CD8-positive, alpha-beta memory T cell (primary cell): ENCODE measurements around the gene SCGB1C1. TPM values are rescaled to one million over a fixed set of nuclear protein-coding genes. Genes with fewer than 3 reads are reported as not detected.

Source experiments
- CTCF ChIA-PET: fragments of 350-600 bp; sonication (Branson Sonifier 250); formaldehyde crosslinking; loops from one replicate; lab custom pipeline; 2021; ENCODE audit warnings: antibody characterized with exemption; lab: Charles Lee
- POLR2A ChIA-PET: fragments of 350-600 bp; sonication (Branson Sonifier 250); formaldehyde crosslinking; loops from one replicate; lab custom pipeline; 2021; ENCODE audit warnings: antibody characterized with exemption; lab: Charles Lee
- DNase-seq, 5 donors: peaks; one replicate each; pipeline versions ENCODE4 v3.0.0 to v3.0.0-alpha.2; 2020 to 2022; ENCODE audit warnings: mixed read lengths in 1 of 5
- H3K27ac ChIP-seq: one replicate; pipeline ENCODE4 v1.7.0; 2013; ENCODE audit warnings: low read depth, mild to moderate bottlenecking, low read length, moderate library complexity
- H3K27me3 ChIP-seq: 2 replicates; pipeline ENCODE4 v1.7.0; 2013; ENCODE audit warnings: low read length, mild to moderate bottlenecking; ENCODE audit not compliant: insufficient read depth, poor library complexity, severe bottlenecking
- H3K36me3 ChIP-seq: 2 replicates; pipeline ENCODE4 v1.7.0; 2013; ENCODE audit warnings: mild to moderate bottlenecking, low read length, moderate library complexity; ENCODE audit not compliant: insufficient read depth
- H3K4me1 ChIP-seq: 2 replicates; pipeline ENCODE4 v1.7.0; 2013; ENCODE audit warnings: mild to moderate bottlenecking, low read length, moderate library complexity; ENCODE audit not compliant: insufficient read depth
- H3K4me3 ChIP-seq: 2 replicates; pipeline ENCODE4 v1.7.0; 2013; ENCODE audit warnings: mild to moderate bottlenecking, low read length
- H3K9me3 ChIP-seq: 2 replicates; pipeline ENCODE4 v1.7.0; 2013; ENCODE audit warnings: mild to moderate bottlenecking, low read length
- H3K27ac Mint-ChIP-seq, 8 donors: one replicate each; pipeline ENCODE4 v1.8.0; 2020 to 2021; ENCODE audit warnings: mixed read lengths in 8 of 8, mild to moderate bottlenecking in 6 of 8, inconsistent platforms in 3 of 8, moderate library complexity in 3 of 8
- H3K27me3 Mint-ChIP-seq, 2 donors: one replicate each; pipeline ENCODE4 v1.8.0; 2020 to 2021; ENCODE audit warnings: mixed read lengths in 2 of 2, mild to moderate bottlenecking in 1 of 2, moderate library complexity in 1 of 2
- H3K36me3 Mint-ChIP-seq, 3 donors: one replicate each; pipeline ENCODE4 v1.8.0; 2020 to 2021; ENCODE audit warnings: mixed read lengths in 3 of 3, inconsistent platforms in 1 of 3, mild to moderate bottlenecking in 1 of 3
- H3K4me1 Mint-ChIP-seq, 3 donors: one replicate each; pipeline ENCODE4 v1.8.0; 2020 to 2021; ENCODE audit warnings: mixed read lengths in 3 of 3, inconsistent platforms in 1 of 3, mild to moderate bottlenecking in 1 of 3
- H3K4me3 Mint-ChIP-seq, 7 donors: one replicate each; pipeline ENCODE4 v1.8.0; 2020 to 2021; ENCODE audit warnings: mixed read lengths in 7 of 7, mild to moderate bottlenecking in 6 of 7, moderate library complexity in 4 of 7, inconsistent platforms in 2 of 7
- H3K9me3 Mint-ChIP-seq, 5 donors: one replicate each; pipeline ENCODE4 v1.8.0; 2020 to 2022; ENCODE audit warnings: mixed read lengths in 5 of 5, mild to moderate bottlenecking in 3 of 5, moderate library complexity in 2 of 5, inconsistent platforms in 1 of 5
- polyA plus RNA-seq: library from polyadenylated mRNA; unstranded; fragments of 300-500 nt; fragmentation: Illumina TruSeq; gene quantifications from one replicate; pipeline ENCODE4 v1.2.3, GENCODE V29; 2021
- total RNA-seq, 2 experiments: library from RNA; stranded (reverse); gene quantifications; one replicate each; pipeline ENCODE4 v1.2.3, GENCODE V29; 2021

The SCGB1C1 gene
- total and polyA plus RNA-seq, 3 experiments from 2014 or later: not detected

- H3K36me3 ChIP-seq: no peaks in the 10 kb centered on the region
- DNase-seq: peak in 1 of 5 donors; percentile 42
- Mint-ChIP-seq H3K27me3 (no peaks in the 10 kb centered on the region), H3K9me3 (no peaks in the 10 kb centered on the region), H3K36me3 (peaks cover 0 to 15% (median 0%) of the 10 kb centered on the region in 3 donors), H3K27ac (no peak overlapping the region), H3K4me1 (peaks cover 6 to 10% (median 6%) of the 10 kb centered on the region in 3 donors), H3K4me3 (no peak overlapping the region)
- H3K9me3 ChIP-seq: no peaks in the 10 kb centered on the region
- POLR2A ChIA-PET: interaction anchor here (1.5 kb wide), 1 partner anchor 10 kb away, joined by 6 read pairs; the partner anchor contains the start of genes BET1L and RIC8A
- no peak overlapping the region for H3K4me3 ChIP-seq
- H3K27me3 ChIP-seq: no peaks in the 10 kb centered on the region
- peaks cover 11% of the 10 kb centered on the region for H3K4me1 ChIP-seq
- CTCF ChIA-PET: no interaction called here
- H3K27ac ChIP-seq: no peak overlapping the region
These were observed 4.2 kb downstream of the SCGB1C1 start for GRCh38 chr11:196786-197731.

- Mint-ChIP-seq H3K4me1 (peaks cover 11 to 15% (median 11%) of the 10 kb centered on the region in 3 donors), H3K27ac (peak overlapping the region in 1 of 8 donors; percentile 88), H3K36me3 (peaks cover 0 to 23% (median 0%) of the 10 kb centered on the region in 3 donors), H3K9me3 (no peaks in the 10 kb centered on the region), H3K4me3 (no peak overlapping the region), H3K27me3 (no peaks in the 10 kb centered on the region)
- Histone ChIP-seq H3K27ac (no peak overlapping the region), H3K4me1 (peaks cover 15% of the 10 kb centered on the region), H3K36me3 (no peaks in the 10 kb centered on the region), H3K4me3 (no peak overlapping the region), H3K9me3 (no peaks in the 10 kb centered on the region), H3K27me3 (no peaks in the 10 kb centered on the region)
- ChIA-PET POLR2A (interaction anchor here (1.5 kb wide), 1 partner anchor 9 kb away, joined by 6 read pairs; the partner anchor contains the start of genes BET1L and RIC8A), CTCF (no interaction called here)
- peak in 1 of 5 donors; percentile 26 for DNase-seq
These were observed 4.9 kb downstream of the SCGB1C1 start for GRCh38 chr11:197741-198235.

GRCh38 chr11:198236-198806 is 5.4 kb downstream of the SCGB1C1 start:
- Histone ChIP-seq H3K27me3 (no peaks in the 10 kb centered on the region), H3K9me3 (no peaks in the 10 kb centered on the region), H3K4me3 (no peak overlapping the region), H3K27ac (no peak overlapping the region), H3K4me1 (peaks cover 20% of the 10 kb centered on the region), H3K36me3 (peaks cover 4% of the 10 kb centered on the region)
- ChIA-PET CTCF (no interaction called here), POLR2A (interaction anchor here (1.5 kb wide), 1 partner anchor 9 kb away, joined by 6 read pairs; the partner anchor contains the start of genes BET1L and RIC8A)
- peak in 1 of 5 donors; percentile 47 for DNase-seq
- Mint-ChIP-seq H3K27ac (peak overlapping the region in 1 of 8 donors; percentile 70), H3K4me3 (no peak overlapping the region), H3K4me1 (peaks cover 16 to 20% (median 17%) of the 10 kb centered on the region in 3 donors), H3K27me3 (no peaks in the 10 kb centered on the region), H3K36me3 (peaks cover 0 to 28% (median 0%) of the 10 kb centered on the region in 3 donors), H3K9me3 (no peaks in the 10 kb centered on the region)

DNA sequence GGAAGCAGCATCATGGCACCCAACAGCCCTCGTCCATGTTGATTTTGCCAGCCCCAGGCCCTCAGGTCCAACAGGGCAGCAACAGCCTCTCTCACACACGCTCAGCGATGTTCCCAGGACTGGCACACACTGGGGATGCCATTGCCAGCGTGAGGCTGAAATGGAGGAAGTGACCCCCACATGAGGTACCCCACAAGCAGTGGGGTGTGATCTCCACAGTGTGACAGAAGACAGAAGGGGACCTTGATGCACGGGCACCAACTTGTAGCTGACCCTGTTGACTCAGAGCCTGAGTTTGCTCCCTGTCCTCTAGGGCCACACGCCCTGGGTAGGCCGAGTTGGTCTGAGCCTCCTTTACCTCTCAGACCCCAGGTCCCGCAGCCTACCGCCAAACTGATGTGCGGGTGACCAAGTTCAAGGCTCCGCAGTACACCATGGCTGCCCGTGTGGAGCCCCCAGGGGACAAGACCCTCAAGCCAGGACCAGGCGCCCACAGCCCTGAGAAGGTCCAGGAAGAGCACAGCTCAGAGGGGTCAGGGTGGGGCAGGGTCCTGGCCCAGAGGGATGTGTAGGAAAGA is 6.2 kb downstream of the SCGB1C1 start:
- ChIA-PET POLR2A (no interaction called here), CTCF (interaction anchor here (0.9 kb wide), 1 partner anchor 52 kb away, joined by 4 read pairs; no protein-coding TSS in a partner anchor)
- H3K36me3 ChIP-seq: peaks cover 12% of the 10 kb centered on the region
- no peaks in the 10 kb centered on the region for H3K27me3 ChIP-seq
- Mint-ChIP-seq H3K27ac (peak overlapping the region in 1 of 8 donors; percentile 43), H3K4me1 (peaks cover 24 to 28% (median 24%) of the 10 kb centered on the region in 3 donors), H3K4me3 (no peak overlapping the region), H3K27me3 (no peaks in the 10 kb centered on the region), H3K36me3 (peaks cover 0 to 35% (median 0%) of the 10 kb centered on the region in 3 donors), H3K9me3 (no peaks in the 10 kb centered on the region)
- DNase-seq: peak in 1 of 5 donors; percentile 40
- peaks cover 28% of the 10 kb centered on the region for H3K4me1 ChIP-seq
- no peak overlapping the region for H3K4me3 ChIP-seq
- no peak overlapping the region for H3K27ac ChIP-seq
- no peaks in the 10 kb centered on the region for H3K9me3 ChIP-seq

DNA sequence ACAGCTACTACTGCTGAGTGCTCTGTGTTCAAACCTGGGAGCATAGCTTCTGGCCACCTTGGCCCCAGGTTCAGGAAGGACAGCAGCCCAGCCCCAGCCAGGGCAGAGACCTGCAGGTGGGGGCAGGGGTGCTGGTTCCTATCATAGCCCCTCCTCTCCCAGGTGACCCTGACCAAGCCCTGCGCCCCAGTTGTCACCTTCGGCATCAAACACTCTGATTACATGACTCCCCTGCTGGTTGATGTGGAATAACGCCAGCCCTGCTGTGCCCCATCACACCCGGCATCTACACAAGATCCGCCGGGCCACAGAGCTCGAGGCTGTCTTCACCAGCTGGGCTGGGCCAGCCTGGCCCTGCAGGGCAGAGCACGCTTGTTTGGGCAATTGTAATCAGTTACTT is 6.9 kb downstream of the SCGB1C1 start:
- Histone ChIP-seq H3K36me3 (peaks cover 19% of the 10 kb centered on the region), H3K27ac (no peak overlapping the region), H3K27me3 (no peaks in the 10 kb centered on the region), H3K4me3 (no peak overlapping the region), H3K4me1 (peaks cover 32% of the 10 kb centered on the region), H3K9me3 (no peaks in the 10 kb centered on the region)
- ChIA-PET POLR2A (no interaction called here), CTCF (no interaction called here)
- Mint-ChIP-seq H3K27ac (peak overlapping the region in 1 of 8 donors; percentile 58), H3K36me3 (peaks cover 0 to 42% (median 0%) of the 10 kb centered on the region in 3 donors), H3K27me3 (no peaks in the 10 kb centered on the region), H3K4me3 (no peak overlapping the region), H3K4me1 (peaks cover 28 to 35% (median 31%) of the 10 kb centered on the region in 3 donors), H3K9me3 (no peaks in the 10 kb centered on the region)
- peak in 1 of 5 donors; percentile 38 for DNase-seq

- peaks cover 0 to 48% (median 0%) of the 10 kb centered on the region in 3 donors for H3K36me3 Mint-ChIP-seq
- H3K27ac Mint-ChIP-seq: peak overlapping the region in 3 of 8 donors; percentile 22 to 58 (median 56)
- peaks cover 30 to 41% (median 34%) of the 10 kb centered on the region in 3 donors for H3K4me1 Mint-ChIP-seq
- no peaks in the 10 kb centered on the region for H3K9me3 ChIP-seq
- H3K36me3 ChIP-seq: peaks cover 25% of the 10 kb centered on the region
- no peaks in the 10 kb centered on the region for H3K27me3 Mint-ChIP-seq
- H3K4me3 ChIP-seq: no peak overlapping the region
- peak overlapping the region in 1 of 7 donors; percentile 30 for H3K4me3 Mint-ChIP-seq
- H3K27ac ChIP-seq: no peak overlapping the region
- peaks cover 37% of the 10 kb centered on the region for H3K4me1 ChIP-seq
- ChIA-PET POLR2A (no interaction called here), CTCF (no interaction called here)
- DNase-seq: peak in 1 of 5 donors; percentile 47
- H3K27me3 ChIP-seq: no peaks in the 10 kb centered on the region
- H3K9me3 Mint-ChIP-seq: no peaks in the 10 kb centered on the region
These were observed 7.5 kb downstream of the SCGB1C1 start for GRCh38 chr11:200224-201003.

- peak overlapping the region in 2 of 7 donors; percentile 0 to 45 for H3K4me3 Mint-ChIP-seq
- Histone ChIP-seq H3K4me3 (peak overlapping the region; percentile 15), H3K27ac (no peak overlapping the region), H3K9me3 (no peaks in the 10 kb centered on the region), H3K36me3 (peaks cover 32% of the 10 kb centered on the region), H3K4me1 (peaks cover 50% of the 10 kb centered on the region), H3K27me3 (no peaks in the 10 kb centered on the region)
- no peak for DNase-seq
- H3K36me3 Mint-ChIP-seq: peaks cover 0 to 59% (median 0%) of the 10 kb centered on the region in 3 donors
- H3K27me3 Mint-ChIP-seq: peaks cover 0 to 2% of the 10 kb centered on the region in 2 donors
- peak overlapping the region; percentile 6 to 89 (median 46) for H3K27ac Mint-ChIP-seq
- POLR2A ChIA-PET: no interaction called here
- no peaks in the 10 kb centered on the region for H3K9me3 Mint-ChIP-seq
- CTCF ChIA-PET: no interaction called here
- H3K4me1 Mint-ChIP-seq: peaks cover 39 to 51% (median 46%) of the 10 kb centered on the region in 3 donors
These were observed 9.1 kb downstream of the SCGB1C1 start for GRCh38 chr11:201966-202365.
